Measurements from ENCODE around the gene ZNF516. TPM values are rescaled to one million over a fixed set of nuclear protein-coding genes. Genes with fewer than 3 reads are reported as not detected.

ZNF516 gene
- total RNA-seq, 1 experiment from 2014 or later = 1.7 TPM

- Histone ChIP-seq H3K36me3 (no peaks in the 10 kb centered on the region), H3K9me3 (no peaks in the 10 kb centered on the region), H3K27me3 (no peaks in the 10 kb centered on the region), H3K4me3 (no peak overlapping the region)
- no peak for DNase-seq
These were observed 175.7 kb downstream of the ZNF516 start for GRCh38 chr18:76319366-76319765.

DNA sequence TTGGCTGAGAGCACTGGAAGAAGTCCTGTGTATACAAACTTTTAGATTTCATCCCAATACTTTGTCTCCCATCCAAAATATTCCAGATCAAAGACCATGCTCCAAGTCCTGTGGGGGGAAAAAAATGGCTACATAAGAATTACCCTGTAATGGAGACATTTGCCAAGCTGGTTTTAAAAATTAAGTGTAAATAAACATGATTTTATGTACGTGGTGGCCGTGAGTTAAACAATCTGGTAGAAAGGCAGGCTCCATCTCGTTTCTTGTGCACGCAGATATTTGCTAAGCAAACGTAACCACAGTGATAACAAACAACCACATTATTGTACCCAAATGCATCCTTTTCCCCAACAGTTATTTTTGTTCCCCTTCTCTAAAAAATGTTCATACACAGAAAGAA, 176.4 kb downstream of the ZNF516 start:
- Histone ChIP-seq H3K4me3 (no peak overlapping the region), H3K9me3 (no peaks in the 10 kb centered on the region), H3K27me3 (no peaks in the 10 kb centered on the region), H3K36me3 (no peaks in the 10 kb centered on the region)
- DNase-seq = no peak

DNA sequence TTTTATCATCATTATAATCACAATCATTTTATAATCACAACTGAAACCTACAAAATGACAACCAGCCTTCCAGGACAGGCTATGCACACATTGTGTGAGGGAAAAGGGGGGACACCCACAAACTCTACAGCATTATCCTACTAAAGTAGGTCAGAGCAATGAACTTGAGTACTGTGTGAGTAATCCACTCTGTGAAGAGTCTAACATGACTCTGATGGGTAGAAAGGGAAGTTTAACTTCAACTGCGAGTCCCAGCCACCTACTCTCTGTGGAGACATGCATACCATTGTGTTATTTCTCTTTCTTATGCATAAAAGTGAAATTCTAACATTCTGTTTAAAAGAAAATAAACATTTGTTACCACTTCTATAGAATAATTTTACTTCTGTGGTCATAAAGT, 177.9 kb downstream of the ZNF516 start:
- no peaks in the 10 kb centered on the region for H3K36me3 ChIP-seq
- no peak for DNase-seq
- no peaks in the 10 kb centered on the region for H3K27me3 ChIP-seq
- H3K9me3 ChIP-seq = no peaks in the 10 kb centered on the region
- no peak overlapping the region for H3K4me3 ChIP-seq

GRCh38 chr18:76315722-76316230, 179.3 kb downstream of the ZNF516 start:
- DNase-seq = no peak
- H3K27me3 ChIP-seq = no peaks in the 10 kb centered on the region
- no peaks in the 10 kb centered on the region for H3K36me3 ChIP-seq
- H3K4me3 ChIP-seq = no peak overlapping the region
- no peaks in the 10 kb centered on the region for H3K9me3 ChIP-seq

DNA sequence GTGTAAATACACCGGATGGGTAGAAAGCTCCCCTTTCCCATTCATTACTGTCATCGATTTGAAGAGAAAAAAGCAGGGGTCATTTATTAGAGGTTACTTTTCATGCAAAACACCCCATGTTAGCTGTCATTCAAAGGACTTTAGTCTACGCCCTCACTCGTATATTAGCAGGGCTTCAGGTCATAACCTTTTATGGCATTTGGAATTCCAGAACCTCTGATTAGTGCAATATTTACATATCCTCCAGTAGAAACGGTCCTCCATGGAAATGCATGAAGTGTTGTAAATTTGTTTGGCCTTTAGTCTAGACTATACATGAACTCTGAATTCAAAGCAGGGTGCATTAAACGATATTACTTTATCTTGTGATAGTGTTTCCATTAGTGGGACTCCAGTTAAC, 180.5 kb downstream of the ZNF516 start:
- Histone ChIP-seq H3K9me3 (no peaks in the 10 kb centered on the region), H3K27me3 (no peaks in the 10 kb centered on the region), H3K36me3 (no peaks in the 10 kb centered on the region), H3K4me3 (no peak overlapping the region)
- no peak for DNase-seq

DNA sequence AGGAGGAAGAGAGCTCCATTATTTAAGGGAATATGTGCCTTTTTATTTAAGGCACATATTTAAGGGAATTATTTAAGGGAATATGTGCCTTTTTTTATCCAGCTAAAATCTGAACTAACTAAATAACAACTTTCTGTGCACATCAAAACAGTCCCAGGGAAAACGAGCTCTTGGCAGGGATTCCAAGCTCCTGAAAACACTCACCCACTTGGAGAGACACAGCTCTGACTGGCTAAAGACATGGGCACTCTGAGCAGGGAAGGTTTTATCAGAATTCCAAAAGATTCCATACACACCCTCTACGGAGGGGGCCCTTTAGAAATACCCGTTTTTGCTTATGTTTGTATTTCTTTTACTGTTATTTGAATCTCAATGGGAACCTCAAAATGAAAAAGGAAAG, 181.0 kb downstream of the ZNF516 start:
- no peak for DNase-seq
- H3K36me3 ChIP-seq = no peaks in the 10 kb centered on the region
- no peak overlapping the region for H3K4me3 ChIP-seq
- H3K27me3 ChIP-seq = no peaks in the 10 kb centered on the region
- H3K9me3 ChIP-seq = no peaks in the 10 kb centered on the region
